GM12878 (cell line): ENCODE data around the gene CD9. TPM values are rescaled to one million over a fixed set of nuclear protein-coding genes. Genes with fewer than 3 reads are reported as not detected.

Experiments used
- BACH1 ChIP-seq: fragments of 450-650 bp; IDR thresholded peaks from 2 replicates; pipeline ENCODE4 v1.6.1; 2017; ENCODE audit warnings: mild to moderate bottlenecking, borderline replicate concordance
- CBX3 ChIP-seq: fragments of 200-600 bp; sonication (generic); IDR thresholded peaks from 2 replicates; pipeline ENCODE4 v1.6.1; 2016; ENCODE audit warnings: low read depth, borderline replicate concordance
- CEBPB ChIP-seq, 2 experiments: fragments of 150-350 bp in 1 of 2; IDR thresholded peaks; 2 replicates each; pipeline ENCODE4 v1.6.1; 2012 to 2014; ENCODE audit warnings: low read depth in 2 of 2, low read length in 2 of 2, borderline replicate concordance in 1 of 2, inconsistent platforms in 1 of 2
- ESRRA ChIP-seq: IDR thresholded peaks from 2 replicates; pipeline ENCODE4 v1.6.1; 2012; ENCODE audit warnings: mild to moderate bottlenecking, low read length, improper control_type of control experiment
- FOXK2 ChIP-seq: fragments of 450-650 bp; IDR thresholded peaks from 2 replicates; pipeline ENCODE4 v1.6.1; 2017; ENCODE audit warnings: mild to moderate bottlenecking, moderate library complexity
- IRF3 ChIP-seq: fragments of 450-650 bp; IDR thresholded peaks from 2 replicates; pipeline ENCODE4 v1.6.1; 2014; ENCODE audit warnings: mild to moderate bottlenecking
- IRF5 ChIP-seq: fragments of 450-650 bp; IDR thresholded peaks from 2 replicates; pipeline ENCODE4 v1.6.1; 2017; ENCODE audit warnings: borderline replicate concordance
- JUND ChIP-seq: IDR thresholded peaks from 2 replicates; pipeline ENCODE4 v1.6.1; 2012; ENCODE audit warnings: low read depth, mild to moderate bottlenecking, low read length, improper control_type of control experiment, moderate library complexity
- MAX ChIP-seq: IDR thresholded peaks from 2 replicates; pipeline ENCODE4 v1.6.1; 2012; ENCODE audit warnings: low read depth, low read length, improper control_type of control experiment
- MLLT1 ChIP-seq: fragments of 450-650 bp; IDR thresholded peaks from 2 replicates; pipeline ENCODE4 v1.6.1; 2016; ENCODE audit warnings: mild to moderate bottlenecking
- PKNOX1 ChIP-seq: fragments of 450-650 bp; IDR thresholded peaks from 2 replicates; pipeline ENCODE4 v1.6.1; 2016; ENCODE audit warnings: mild to moderate bottlenecking
- RAD21 ChIP-seq: IDR thresholded peaks from 2 replicates; pipeline ENCODE4 v1.6.1; 2011; ENCODE audit warnings: mild to moderate bottlenecking, low read depth, low read length, moderate library complexity; ENCODE audit not compliant: insufficient read depth
- RB1 ChIP-seq: fragments of 450-650 bp; formaldehyde crosslinking; IDR thresholded peaks from 2 replicates; pipeline ENCODE4 v1.6.1; 2017; ENCODE audit warnings: mild to moderate bottlenecking, borderline replicate concordance
- SIX5 ChIP-seq: IDR thresholded peaks from 2 replicates; pipeline ENCODE4 v1.6.1; 2011; ENCODE audit warnings: mild to moderate bottlenecking, low read depth, low read length, moderate library complexity; ENCODE audit not compliant: severe bottlenecking
- SMAD5 ChIP-seq: IDR thresholded peaks from 2 replicates; pipeline ENCODE4 v1.6.1; 2016; ENCODE audit warnings: antibody characterized with exemption, low read depth
- SMC3 ChIP-seq: IDR thresholded peaks from 2 replicates; pipeline ENCODE4 v1.6.1; 2011; ENCODE audit warnings: low read length, improper control_type of control experiment, borderline replicate concordance
- USF2 ChIP-seq: IDR thresholded peaks from 2 replicates; pipeline ENCODE4 v1.6.1; 2011; ENCODE audit warnings: low read depth, low read length, improper control_type of control experiment, borderline replicate concordance
- ZBTB11 ChIP-seq: fragments of 450-650 bp; formaldehyde crosslinking; IDR thresholded peaks from 2 replicates; pipeline ENCODE4 v1.5.0; 2022; ENCODE audit warnings: mild to moderate bottlenecking, missing genetic modification characterization
- ZSCAN29 ChIP-seq: fragments of 450-650 bp; IDR thresholded peaks from 2 replicates; pipeline ENCODE4 v1.6.1; 2017; ENCODE audit warnings: mild to moderate bottlenecking, moderate library complexity
- polyA plus RNA-seq, 11 experiments: library from polyadenylated mRNA; depleted of rRNA in 4 of 11; unstranded in 6 of 11; stranded (reverse) in 5 of 11; fragments of >200 nt; fragmentation: Nextera tagmentation in 4 of 11; fragmentation: Illumina TruSeq in 1 of 11; extraction: Ambion mirVana in 4 of 11; extraction: Trizol in 1 of 11; gene quantifications; 1 replicate in 1 of 11; 2 replicates in 10 of 11; pipeline versions ENCODE4 v1.2.1 to v1.2.3, GENCODE V29; 2011 to 2016; ENCODE audit warnings: inconsistent platforms in 2 of 11, missing spikeins in 2 of 11, low read depth in 1 of 11
- total RNA-seq, 4 experiments: library from RNA; depleted of rRNA in 3 of 4; stranded (reverse); fragments of >200 nt in 3 of 4; fragmentation: Illumina TruSeq in 1 of 4; extraction: Trizol in 1 of 4; gene quantifications; 2 replicates each; pipeline versions ENCODE4 v1.2.1 to v1.2.3, GENCODE V29; 2013 to 2021

Gene CD9
- total and polyA plus RNA-seq, 10 of the 15 experiments (the other 5 are each of a cell fraction or from before 2014, with no cell fraction given): 4.8 to 29.9 (median 9.7) TPM

GRCh38 chr12:6278439-6279255, 78.4 kb downstream of the CD9 start (continued):
- TF ChIP-seq PKNOX1 (no peak), MAX (0 out of 2 replicates have a peak, but pooled peaks have one; percentile 25), RB1 (peak; percentile 86; the same call in 1 of the 2 replicates), ESRRA (peak; percentile 62; the same call in 1 of the 2 replicates), CEBPB (IDR thresholded peaks at IDR 0.05; ENCODE audit: borderline replicate concordance in 1 of 2, low read depth in 2 of 2, low read length in 2 of 2) (no peak), CBX3 (no peak), SMC3 (peak; percentile 54), ZSCAN29 (peak; percentile 19; the same call in 1 of the 2 replicates), ZBTB11 (no peak), MLLT1 (peak; percentile 30; the same call in 1 of the 2 replicates), RAD21 (peak; percentile 76), SIX5 (no peak), USF2 (no peak), JUND (peak; percentile 77), SMAD5 (no peak), BACH1 (peak; percentile 99), FOXK2 (no peak), IRF3 (no peak), IRF5 (no peak)
